HK-2 (cell line): ENCODE data around the gene TIMM22.

ENCODE experiments used
- DNase-seq: peaks from one replicate; pipeline ENCODE4 v3.0.0-alpha.2; 2018; ENCODE audit not compliant: unreplicated experiment

TIMM22 gene

GRCh38 chr17:1002412-1002753, 5.5 kb downstream of the TIMM22 start:
- no peak for DNase-seq

- DNase-seq: no peak
These were observed 6.0 kb downstream of the TIMM22 start for GRCh38 chr17:1002771-1003555.

- no peak for DNase-seq
These were observed 6.7 kb downstream of the TIMM22 start for GRCh38 chr17:1003633-1003971.

GRCh38 chr17:1003972-1004768, 7.2 kb downstream of the TIMM22 start:
- no peak for DNase-seq

GRCh38 chr17:1004769-1005295, 7.9 kb downstream of the TIMM22 start:
- no peak for DNase-seq

- no peak for DNase-seq
These were observed 8.5 kb downstream of the TIMM22 start for GRCh38 chr17:1005361-1005946.

- no peak for DNase-seq
These were observed 9.1 kb downstream of the TIMM22 start for GRCh38 chr17:1006054-1006453.

- DNase-seq: no peak
These were observed 10.5 kb downstream of the TIMM22 start for GRCh38 chr17:1007310-1008007.

- DNase-seq: no peak
These were observed 11.3 kb downstream of the TIMM22 start for GRCh38 chr17:1008008-1008761.

- no peak for DNase-seq
These were observed 12.5 kb downstream of the TIMM22 start for GRCh38 chr17:1009229-1010085.

- DNase-seq: no peak
These were observed 13.1 kb downstream of the TIMM22 start for GRCh38 chr17:1010086-1010450.

- no peak for DNase-seq
These were observed 13.7 kb downstream of the TIMM22 start for GRCh38 chr17:1010586-1010985.

GRCh38 chr17:1011138-1011537, 14.2 kb downstream of the TIMM22 start:
- no peak for DNase-seq

- DNase-seq: no peak
These were observed 15.1 kb downstream of the TIMM22 start for GRCh38 chr17:1011760-1012735.

- no peak for DNase-seq
These were observed 16.1 kb downstream of the TIMM22 start for GRCh38 chr17:1012823-1013728.

- no peak for DNase-seq
These were observed 16.8 kb downstream of the TIMM22 start for GRCh38 chr17:1013729-1014090.

GRCh38 chr17:1018547-1018946, 21.6 kb downstream of the TIMM22 start:
- DNase-seq: no peak

GRCh38 chr17:1019451-1019850, 22.5 kb downstream of the TIMM22 start:
- DNase-seq: no peak
